Smooth muscle cell (in vitro differentiated cells): ENCODE results near the gene CAMK4. TPM values are rescaled to one million over a fixed set of nuclear protein-coding genes. Genes with fewer than 3 reads are reported as not detected.

ENCODE experiments used
- DNase-seq: peaks from one replicate; lab custom pipeline; 2025; ENCODE audit not compliant: unreplicated experiment; lab: John Stamatoyannopoulos, UW
- H2AFZ ChIP-seq: fragments of 200-600 bp; sonication (generic); 2 replicates; pipeline ENCODE4 v1.6.0; 2016; ENCODE audit warnings: antibody characterized with exemption, low read depth, mild to moderate bottlenecking
- H3F3A ChIP-seq: fragments of 200-600 bp; sonication (generic); 2 replicates; pipeline ENCODE4 v1.6.0; 2017; ENCODE audit warnings: antibody characterized with exemption, low read depth
- H3K27ac ChIP-seq: fragments of 200-600 bp; sonication (generic); 2 replicates; pipeline ENCODE4 v1.5.1; 2016; ENCODE audit warnings: low read depth, mild to moderate bottlenecking
- H3K27me3 ChIP-seq: fragments of 200-600 bp; sonication (generic); 2 replicates; pipeline ENCODE4 v1.6.1; 2016; ENCODE audit warnings: low read depth, mild to moderate bottlenecking
- H3K36me3 ChIP-seq: fragments of 200-600 bp; sonication (generic); 2 replicates; pipeline ENCODE4 v1.5.1; 2016; ENCODE audit warnings: low read depth
- H3K4me1 ChIP-seq: fragments of 200-600 bp; sonication (generic); 2 replicates; pipeline ENCODE4 v1.5.1; 2016; ENCODE audit warnings: low read depth
- H3K4me2 ChIP-seq: fragments of 200-600 bp; sonication (generic); 2 replicates; pipeline ENCODE4 v1.6.0; 2016; ENCODE audit warnings: mild to moderate bottlenecking
- H3K4me3 ChIP-seq: fragments of 200-600 bp; sonication (generic); 2 replicates; pipeline ENCODE4 v1.5.1; 2016; ENCODE audit warnings: mild to moderate bottlenecking
- H3K79me2 ChIP-seq: fragments of 200-600 bp; sonication (generic); 2 replicates; pipeline ENCODE4 v1.6.0; 2016; ENCODE audit warnings: low read depth, mild to moderate bottlenecking
- H3K9ac ChIP-seq: fragments of 200-600 bp; sonication (generic); 2 replicates; pipeline ENCODE4 v1.6.0; 2016; ENCODE audit warnings: low read depth
- H3K9me3 ChIP-seq: fragments of 200-600 bp; sonication (generic); replicated peaks from 2 replicates; pipeline ENCODE4 v1.5.1; 2016; ENCODE audit warnings: low read depth
- H4K20me1 ChIP-seq: fragments of 200-600 bp; sonication (generic); 2 replicates; pipeline ENCODE4 v1.6.0; 2016; ENCODE audit warnings: low read depth
- CTCF ChIP-seq: fragments of 200-600 bp; sonication (generic); IDR thresholded peaks from 2 replicates; pipeline ENCODE4 v1.5.1; 2017; ENCODE audit warnings: borderline replicate concordance, mild to moderate bottlenecking, antibody characterized with exemption; ENCODE audit not compliant: insufficient read depth, poor library complexity, severe bottlenecking
- WGBS: methylation state at CpG from one replicate; pipeline ENCODE4 v1.1.7; 2016; ENCODE audit warnings: low lambda C conversion rate; 5-methylcytosine and 5-hydroxymethylcytosine counted together
- polyA plus RNA-seq: library from polyadenylated mRNA; unstranded; fragments of >200 nt; fragmentation: Nextera tagmentation; extraction: Ambion mirVana; gene quantifications from 2 replicates; pipeline ENCODE4 v1.2.1, GENCODE V29; 2016
- total RNA-seq: library from RNA; depleted of rRNA; stranded (reverse); fragments of >200 nt; gene quantifications from 2 replicates; pipeline ENCODE4 v1.2.3, GENCODE V29; 2014

Gene CAMK4
- total and polyA plus RNA-seq, 2 experiments from 2014 or later, result 1.1 to 3.6 TPM

- WGBS, result 90% methylated on average over 2 of the region's 2 CpGs
- TF ChIP-seq CTCF, result no peak
- no peak overlapping the region for H3K9ac ChIP-seq
- H3F3A ChIP-seq, result no peaks in the 10 kb centered on the region
- H3K9me3 ChIP-seq, result no peaks in the 10 kb centered on the region
- no peaks in the 10 kb centered on the region for H3K4me1 ChIP-seq
- H3K27me3 ChIP-seq, result no peaks in the 10 kb centered on the region
- no peak overlapping the region for H2AFZ ChIP-seq
- H3K27ac ChIP-seq, result no peak overlapping the region
- DNase-seq, result no peak
- no peak overlapping the region for H3K4me3 ChIP-seq
- no peaks in the 10 kb centered on the region for H4K20me1 ChIP-seq
- no peak overlapping the region for H3K4me2 ChIP-seq
- no peaks in the 10 kb centered on the region for H3K36me3 ChIP-seq
- H3K79me2 ChIP-seq, result no peaks in the 10 kb centered on the region
Observed at GRCh38 chr5:111486055-111486454, 261.9 kb downstream of the CAMK4 start.

GRCh38 chr5:111486926-111487325 lies 262.7 kb downstream of the CAMK4 start:
- Histone ChIP-seq H3F3A (no peaks in the 10 kb centered on the region), H3K27me3 (no peaks in the 10 kb centered on the region), H3K9me3 (no peaks in the 10 kb centered on the region), H3K79me2 (no peaks in the 10 kb centered on the region), H3K36me3 (no peaks in the 10 kb centered on the region), H3K4me2 (no peak overlapping the region), H3K4me3 (no peak overlapping the region), H3K4me1 (no peaks in the 10 kb centered on the region), H3K27ac (no peak overlapping the region), H4K20me1 (no peaks in the 10 kb centered on the region), H2AFZ (no peak overlapping the region), H3K9ac (no peak overlapping the region)
- no peak for DNase-seq
- no peak for TF ChIP-seq CTCF

GRCh38 chr5:111488353-111488752 lies 264.2 kb downstream of the CAMK4 start:
- Histone ChIP-seq H2AFZ (no peak overlapping the region), H4K20me1 (no peaks in the 10 kb centered on the region), H3K4me2 (no peak overlapping the region), H3K27ac (no peak overlapping the region), H3F3A (no peaks in the 10 kb centered on the region), H3K27me3 (no peaks in the 10 kb centered on the region), H3K4me1 (no peaks in the 10 kb centered on the region), H3K9me3 (no peaks in the 10 kb centered on the region), H3K36me3 (no peaks in the 10 kb centered on the region), H3K4me3 (no peak overlapping the region), H3K9ac (no peak overlapping the region), H3K79me2 (no peaks in the 10 kb centered on the region)
- no peak for DNase-seq
- no peak for TF ChIP-seq CTCF

- DNase-seq, result no peak
- WGBS, result 98% methylated on average over 2 of the region's 2 CpGs
- Histone ChIP-seq H2AFZ (no peak overlapping the region), H3F3A (peaks cover 7% of the 10 kb centered on the region), H4K20me1 (no peaks in the 10 kb centered on the region), H3K27me3 (no peaks in the 10 kb centered on the region), H3K79me2 (no peaks in the 10 kb centered on the region), H3K9ac (no peak overlapping the region), H3K4me2 (no peak overlapping the region), H3K27ac (no peak overlapping the region), H3K36me3 (peaks cover 10% of the 10 kb centered on the region), H3K4me3 (no peak overlapping the region), H3K9me3 (no peaks in the 10 kb centered on the region), H3K4me1 (peaks cover 8% of the 10 kb centered on the region)
- TF ChIP-seq CTCF, result no peak
Observed at GRCh38 chr5:111493031-111493430, 268.8 kb downstream of the CAMK4 start.
